ENCODE data around the gene SAT2.
"Not testable (repeated sequence)": the region's sequence is repeated elsewhere in the genome, so short reads cannot be mapped to it uniquely, and the experiment has no call there.

The SAT2 gene

DNA sequence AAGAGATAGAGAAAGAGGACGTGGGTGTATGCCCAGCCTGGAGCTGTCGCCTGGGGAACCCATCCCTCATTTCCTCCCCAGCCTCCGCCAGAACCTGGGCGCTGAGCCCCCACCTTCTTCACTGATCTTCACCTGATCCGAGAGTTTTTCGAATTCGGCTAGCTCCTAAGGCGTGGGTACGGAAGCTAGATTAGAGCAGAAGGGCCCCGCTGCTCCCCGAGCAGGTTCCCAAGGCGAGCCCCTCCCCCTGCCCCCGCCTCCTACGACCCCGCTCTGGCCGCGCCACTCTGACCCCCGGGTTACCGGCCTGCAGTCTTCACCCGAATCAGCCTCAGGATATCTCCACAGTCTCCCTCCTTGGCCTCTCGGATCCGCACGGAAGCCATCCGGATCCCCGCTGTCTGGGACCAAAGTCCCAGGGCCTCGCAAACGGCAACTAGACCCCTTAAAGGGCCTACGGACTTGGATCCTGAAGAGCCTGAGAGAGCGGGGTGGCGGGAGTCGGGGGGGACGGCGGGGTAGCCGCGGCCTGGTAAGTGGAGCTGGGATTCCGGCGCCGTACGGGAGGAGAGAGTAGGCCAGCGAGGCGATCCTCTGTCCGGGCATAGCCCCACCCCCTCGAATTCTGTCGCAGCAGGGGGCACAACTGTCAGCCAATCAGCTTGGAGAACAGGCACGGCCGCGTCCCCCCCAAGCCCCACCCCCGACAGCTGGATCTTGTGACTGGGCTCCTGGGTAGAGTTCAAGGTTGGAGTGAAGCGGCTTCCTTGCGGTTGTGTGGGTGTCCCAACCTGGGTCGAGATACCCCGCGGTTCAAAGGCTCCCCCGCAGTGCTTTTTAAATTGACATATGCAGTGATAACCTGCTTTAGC, at the start of gene SAT2:
SAT2 (minus strand) TSS at position 572 of the 872 bp plus-strand sequence; CDS start at position 386, 186 bp downstream.
- peak; percentile 88 for DNase-seq (ENCODE audit: low spot score)

GRCh38 chr17:7676533-7676932, 48.9 kb upstream of the SAT2 start:
- DNase-seq (ENCODE audit: low spot score), result no peak

- DNase-seq (ENCODE audit: low spot score), result no peak
These were observed 47.3 kb upstream of the SAT2 start for GRCh38 chr17:7674934-7675333.

GRCh38 chr17:7673239-7673638, 45.6 kb upstream of the SAT2 start:
- DNase-seq (ENCODE audit: low spot score), result no peak

- DNase-seq (ENCODE audit: low spot score), result no peak
These were observed 40.9 kb upstream of the SAT2 start for GRCh38 chr17:7668482-7668881.

DNA sequence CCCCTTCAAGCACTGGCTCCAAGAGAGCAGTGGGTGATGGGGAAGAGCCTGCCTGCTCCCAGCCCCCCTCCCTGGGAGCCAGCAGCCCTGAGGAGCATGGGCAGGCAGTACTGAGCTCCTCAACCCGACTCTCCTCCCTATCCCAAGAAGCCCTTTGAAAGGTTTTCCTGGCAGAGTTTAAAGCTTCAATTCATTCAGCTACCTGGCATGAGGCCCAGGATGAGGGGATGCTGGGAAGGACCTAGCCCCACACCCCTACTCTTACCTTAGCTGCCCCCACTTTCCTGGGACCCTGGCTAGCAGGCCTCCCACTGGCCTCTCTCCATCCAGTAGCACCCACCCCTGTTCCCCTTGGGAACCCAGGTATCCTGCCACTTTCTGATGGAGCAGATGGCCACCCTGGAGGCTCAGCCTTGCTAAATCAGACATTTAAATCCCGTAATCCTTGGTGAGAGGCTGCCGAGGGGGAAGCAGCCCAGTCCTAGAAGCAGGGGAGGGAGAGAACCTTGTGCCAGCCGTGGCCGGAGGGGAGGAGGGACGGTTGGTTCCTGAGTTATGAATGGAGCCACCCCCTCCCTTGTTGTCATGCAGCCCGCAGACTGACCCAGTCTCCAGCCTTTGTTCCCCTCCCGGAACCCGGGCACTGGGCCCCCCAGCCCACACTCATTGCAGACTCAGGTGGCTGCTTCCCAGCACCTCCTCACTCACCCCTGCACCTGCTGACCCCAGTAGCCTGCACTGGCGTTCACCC, 40.2 kb upstream of the SAT2 start:
- DNase-seq (ENCODE audit: low spot score), result no peak

DNA sequence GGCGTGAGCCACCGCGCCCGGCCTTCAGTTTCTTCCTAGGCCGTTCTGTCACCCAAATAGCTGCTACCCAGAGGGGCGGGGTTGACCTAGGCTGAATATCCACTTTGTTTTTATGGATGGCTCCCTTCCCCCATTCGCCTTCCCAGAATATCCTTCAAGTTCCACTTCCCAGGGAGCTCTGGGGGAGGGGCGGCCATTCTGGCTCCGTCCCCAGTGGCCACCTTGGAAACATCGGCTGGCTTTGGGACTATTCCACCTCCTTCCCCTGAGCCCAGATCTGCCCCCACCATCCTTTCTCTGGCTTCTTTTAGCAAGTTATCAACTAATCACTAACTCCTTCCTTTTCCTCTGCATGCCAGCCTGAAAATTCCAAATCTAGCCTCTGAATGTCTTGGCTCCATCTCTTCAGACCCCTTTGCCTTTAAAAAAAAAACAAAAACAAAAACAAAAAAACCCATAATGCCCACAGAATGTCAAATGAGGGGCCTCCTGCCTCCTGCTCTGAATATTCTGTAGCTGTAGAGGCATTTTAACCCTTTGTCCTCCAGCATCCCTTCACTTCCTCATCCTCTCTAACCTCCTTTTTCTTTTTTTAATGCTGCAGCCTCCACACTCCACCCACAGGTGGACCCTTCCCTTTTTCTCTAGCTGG, 29.5 kb upstream of the SAT2 start:
- DNase-seq (ENCODE audit: low spot score), result no peak

- DNase-seq (ENCODE audit: low spot score), result no peak
These were observed 27.9 kb upstream of the SAT2 start for GRCh38 chr17:7655541-7655840.

GRCh38 chr17:7654832-7655540, 27.4 kb upstream of the SAT2 start:
- DNase-seq (ENCODE audit: low spot score), result no peak

GRCh38 chr17:7652388-7653356, 25.1 kb upstream of the SAT2 start:
- no peak for DNase-seq (ENCODE audit: low spot score)

DNA sequence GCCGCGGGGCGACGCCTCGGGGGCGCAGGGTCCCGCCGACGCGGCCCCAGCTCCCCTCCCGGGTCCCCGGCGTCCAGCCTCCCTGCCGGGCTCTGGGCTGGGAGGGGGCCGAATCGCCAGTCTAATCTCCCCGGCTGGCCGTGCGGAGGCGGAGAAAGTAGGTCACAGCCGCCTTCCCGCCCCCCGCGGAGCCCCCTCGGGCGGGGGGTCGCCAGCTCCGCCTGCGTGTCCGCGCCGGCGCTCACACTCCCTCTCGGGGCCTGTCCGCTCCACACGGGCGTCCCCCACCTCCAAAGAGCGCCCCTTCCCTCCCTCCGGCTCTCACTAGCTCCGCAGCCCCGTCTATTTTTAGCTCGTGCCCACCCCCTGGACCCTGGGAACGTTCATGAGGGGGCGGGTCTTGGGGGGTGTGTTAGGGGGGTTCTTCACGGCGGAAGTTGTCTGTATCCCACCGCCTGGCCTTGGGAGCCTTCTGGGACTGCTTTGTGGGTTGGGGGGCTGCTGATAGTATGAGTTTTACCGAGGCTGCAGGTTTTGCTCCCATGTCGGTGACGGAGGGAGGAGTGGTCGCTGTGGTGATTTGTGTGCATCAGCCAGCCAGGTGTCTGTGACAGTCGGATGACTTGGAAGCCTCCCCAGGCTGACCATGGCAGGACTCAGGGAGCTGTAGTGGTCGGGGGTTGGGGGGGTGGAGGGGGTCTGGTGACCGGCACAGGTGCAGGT, 24.2 kb upstream of the SAT2 start:
- DNase-seq (ENCODE audit: low spot score), result no peak

DNA sequence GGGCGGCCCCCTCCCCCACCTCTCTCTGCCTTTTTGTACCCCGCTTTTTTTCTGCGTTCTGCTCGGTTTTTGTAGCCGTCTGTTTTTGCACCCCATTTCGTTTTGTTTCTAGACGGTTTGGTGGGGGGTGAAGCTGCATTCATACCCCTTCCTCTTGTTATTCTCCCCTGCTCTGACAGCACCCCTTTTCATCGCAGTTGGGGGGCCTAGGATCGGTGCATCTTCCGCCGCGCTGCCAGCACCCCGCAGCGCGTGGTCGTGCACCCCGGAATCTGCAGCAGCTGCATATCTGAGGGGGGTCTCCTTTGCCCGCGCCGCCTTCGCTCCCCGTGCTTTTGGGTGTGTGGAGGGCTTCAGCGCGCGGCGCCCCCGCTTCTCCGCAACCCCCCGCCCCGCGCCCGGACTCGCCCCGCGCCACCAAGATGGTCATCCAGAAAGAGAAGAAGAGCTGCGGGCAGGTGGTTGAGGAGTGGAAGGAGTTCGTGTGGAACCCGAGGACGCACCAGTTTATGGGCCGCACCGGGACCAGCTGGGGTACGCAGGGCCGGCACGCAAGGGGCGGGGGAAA, 23.6 kb upstream of the SAT2 start:
- no peak for DNase-seq (ENCODE audit: low spot score)

GRCh38 chr17:7650509-7651096, 23.0 kb upstream of the SAT2 start, which contains the start of gene ATP1B2:
ATP1B2 (plus strand) TSS chr17:7650926; CDS start chr17:7651519, 593 bp downstream.
- peak; percentile 87 for DNase-seq (ENCODE audit: low spot score)

DNA sequence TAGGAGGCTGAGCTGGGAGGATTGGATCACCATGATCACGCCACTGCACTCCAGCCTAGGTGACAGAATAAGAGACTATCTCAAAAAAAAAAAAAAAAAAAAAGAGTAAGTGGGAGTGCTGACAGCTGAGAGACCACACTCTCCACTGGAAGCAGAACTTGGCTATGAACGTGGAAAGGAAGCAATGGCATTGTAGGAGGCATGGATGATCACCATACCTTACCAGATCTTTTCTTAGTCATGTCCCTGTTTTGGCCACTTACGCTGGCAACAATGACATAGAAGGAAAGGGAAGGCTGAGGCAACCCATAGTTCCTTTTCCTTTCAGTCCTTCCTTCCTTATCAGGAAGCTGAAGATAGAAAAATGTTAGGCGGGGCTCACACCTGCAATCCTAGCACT, 19.4 kb upstream of the SAT2 start:
- no peak for DNase-seq (ENCODE audit: low spot score)

DNA sequence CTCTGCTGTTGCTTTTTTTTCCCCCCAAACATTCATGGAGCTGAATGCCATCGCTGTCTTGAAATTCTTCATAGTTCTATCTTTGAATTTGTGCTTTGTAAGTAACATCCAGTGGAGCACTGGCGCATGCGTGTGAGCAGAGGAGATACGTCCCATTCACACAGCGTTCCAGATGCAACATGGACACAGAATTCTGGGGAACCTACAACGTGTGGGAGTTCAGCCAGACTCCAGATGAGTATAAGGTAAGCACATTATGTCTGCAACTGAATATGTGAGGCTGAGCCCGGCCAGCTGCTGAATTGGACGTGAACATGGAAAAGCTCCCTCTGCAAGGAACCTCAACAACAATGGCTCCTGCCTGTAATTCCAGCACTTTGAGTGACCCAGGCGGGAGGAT, 18.8 kb upstream of the SAT2 start:
- no peak for DNase-seq (ENCODE audit: low spot score)

GRCh38 chr17:7644775-7645174, 17.2 kb upstream of the SAT2 start:
- DNase-seq (ENCODE audit: low spot score), result no peak

- not testable (repeated sequence) for DNase-seq (ENCODE audit: low spot score)
These were observed 14.0 kb upstream of the SAT2 start for GRCh38 chr17:7641635-7642034.

DNA sequence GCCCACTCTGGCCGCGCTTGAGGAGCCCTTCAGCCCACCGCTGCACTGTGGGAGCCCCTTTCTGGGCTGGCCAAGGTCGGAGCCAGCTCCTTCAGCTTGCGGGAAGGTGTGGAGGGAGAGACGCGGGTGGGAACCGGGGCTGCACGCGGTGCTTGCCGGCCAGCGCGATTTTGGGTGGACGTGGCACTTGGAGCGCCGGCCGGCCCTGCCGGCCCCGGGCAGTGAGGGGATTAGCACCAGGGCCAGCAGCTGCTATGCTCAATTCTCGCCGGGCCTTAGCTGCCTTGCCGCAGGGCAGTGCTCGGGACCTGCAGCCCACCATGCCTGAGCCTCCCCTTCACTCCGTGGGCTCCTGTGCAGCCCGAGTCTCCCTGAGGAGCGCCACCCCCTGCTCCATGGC, 13.2 kb upstream of the SAT2 start:
- no peak for DNase-seq (ENCODE audit: low spot score)

- no peak for DNase-seq (ENCODE audit: low spot score)
These were observed 8.5 kb upstream of the SAT2 start for GRCh38 chr17:7636163-7636562.

GRCh38 chr17:7634384-7634783, 6.8 kb upstream of the SAT2 start:
- DNase-seq (ENCODE audit: low spot score), result peak; percentile 31

Measured in SW480 (cell line).